Measurements from ENCODE around the gene POC1B.
A peak's percentile ranks its signal among the peaks of the same experiment; 100 is the strongest.

POC1B gene

DNA sequence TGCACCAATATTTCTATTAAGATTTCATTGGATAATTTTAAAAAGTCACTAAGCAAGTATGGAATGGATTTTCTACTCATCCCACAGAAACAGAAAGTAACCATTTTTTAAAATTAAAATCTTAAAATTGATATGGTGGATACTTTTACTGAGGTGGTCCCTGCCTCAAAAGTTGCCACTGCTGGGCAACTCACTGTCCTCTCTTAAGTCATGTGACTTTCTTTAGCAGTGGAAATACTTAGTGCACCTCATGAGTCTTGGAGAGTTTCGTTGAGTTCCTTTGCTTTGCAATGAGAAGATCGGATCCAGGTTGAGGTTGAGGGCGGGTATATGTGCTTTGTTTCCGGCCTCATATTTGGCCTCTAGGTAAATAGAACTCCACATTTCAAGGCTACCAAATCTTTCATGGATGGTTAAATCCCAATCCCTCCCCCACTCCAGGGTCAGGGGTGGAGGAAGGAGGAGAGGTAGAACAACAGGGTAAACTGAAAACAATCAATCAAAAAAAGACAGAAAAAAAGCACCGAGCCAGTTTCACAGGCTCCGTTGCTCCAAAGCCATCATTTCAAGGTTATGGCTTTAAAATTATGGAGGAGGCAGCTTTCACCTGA, 134.0 kb downstream of the POC1B start:
- Histone ChIP-seq H3K23ac (ENCODE audit: low read length) (no peak overlapping the region), H3K27me3 (ENCODE audit: insufficient read depth, low read length, poor library complexity) (no peaks in the 10 kb centered on the region), H3K27ac (ENCODE audit: low read depth, low read length) (no peak overlapping the region), H3K79me2 (ENCODE audit: control insufficient read depth, insufficient read depth, low read length) (no peaks in the 10 kb centered on the region), H4K8ac (ENCODE audit: low read depth, low read length) (no peak overlapping the region), H3K56ac (ENCODE audit: low read length) (no peak overlapping the region), H2BK5ac (ENCODE audit: low read length) (no peak overlapping the region), H3K4me2 (ENCODE audit: low read length) (no peak overlapping the region), H4K5ac (ENCODE audit: low read length) (no peak overlapping the region), H3K4ac (ENCODE audit: low read depth, low read length) (no peak overlapping the region), H3K4me3 (ENCODE audit: low read length) (no peak overlapping the region), H2AK5ac (ENCODE audit: low read length) (no peak overlapping the region), H3K36me3 (ENCODE audit: control insufficient read depth, insufficient read depth, low read length) (no peaks in the 10 kb centered on the region), H3K79me1 (ENCODE audit: low read length) (no peaks in the 10 kb centered on the region), H3K4me1 (ENCODE audit: control insufficient read depth, low read depth, low read length) (no peaks in the 10 kb centered on the region), H2BK120ac (ENCODE audit: low read depth, low read length) (no peak overlapping the region), H3K9ac (ENCODE audit: low read length) (no peak overlapping the region), H2BK15ac (replicated peaks; ENCODE audit: low read depth) (no peak overlapping the region), H3K18ac (ENCODE audit: low read length) (no peak overlapping the region)
- DNase-seq, result no peak
- WGBS (ENCODE audit: extremely low coverage, insufficient coverage, low lambda C conversion rate), result no CpG with 5 or more reads among the region's 6 CpGs

DNA sequence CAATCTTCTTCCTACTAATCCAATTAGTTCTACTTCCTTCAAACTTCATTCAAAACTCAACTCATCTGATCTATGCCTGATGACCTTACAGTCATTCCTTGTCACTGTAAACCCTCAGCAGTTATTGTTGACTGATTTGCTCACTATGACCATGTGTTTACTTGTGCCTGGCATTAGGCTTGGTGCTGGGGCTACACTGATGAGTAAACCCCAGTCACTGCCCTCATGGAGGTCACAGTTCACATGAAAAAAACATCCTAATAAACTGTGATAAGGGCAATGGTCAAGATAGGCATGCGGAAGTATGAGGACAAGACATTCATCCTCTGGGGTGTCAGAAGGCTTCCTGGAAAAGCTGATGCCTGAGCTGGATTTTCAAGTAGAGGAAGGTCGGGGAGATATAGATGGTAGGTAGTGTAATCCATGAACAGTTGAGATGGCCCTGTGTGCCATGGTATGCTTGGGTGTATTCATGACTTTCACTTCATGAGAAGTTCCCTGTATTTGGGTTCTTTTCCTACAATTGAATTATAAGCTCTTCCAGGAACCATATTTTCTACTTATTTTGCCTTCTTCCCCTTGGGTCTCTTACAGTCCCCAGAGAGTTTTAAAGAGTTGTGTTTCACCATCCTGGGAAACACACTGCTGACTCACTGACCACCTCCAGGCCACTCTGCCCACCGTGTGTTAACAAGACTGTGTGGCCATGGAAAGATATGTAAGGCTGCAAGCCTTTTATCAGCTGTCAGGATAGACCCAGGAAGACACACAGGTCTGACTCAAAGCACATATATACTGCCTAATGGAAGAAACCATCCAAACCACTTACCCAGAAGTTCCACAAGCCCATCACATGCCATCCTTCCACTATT, 134.8 kb downstream of the POC1B start:
- H3K9ac ChIP-seq (ENCODE audit: low read length), result no peak overlapping the region
- H4K8ac ChIP-seq (ENCODE audit: low read depth, low read length), result no peak overlapping the region
- no peak overlapping the region for H4K5ac ChIP-seq (ENCODE audit: low read length)
- no peak overlapping the region for H3K56ac ChIP-seq (ENCODE audit: low read length)
- H3K27me3 ChIP-seq (ENCODE audit: insufficient read depth, low read length, poor library complexity), result no peaks in the 10 kb centered on the region
- no peak overlapping the region for H3K18ac ChIP-seq (ENCODE audit: low read length)
- H3K27ac ChIP-seq (ENCODE audit: low read depth, low read length), result no peak overlapping the region
- H3K4ac ChIP-seq (ENCODE audit: low read depth, low read length), result no peak overlapping the region
- no peak overlapping the region for H3K4me3 ChIP-seq (ENCODE audit: low read length)
- no peak overlapping the region for H3K4me2 ChIP-seq (ENCODE audit: low read length)
- no peak for DNase-seq
- no peak overlapping the region for H3K23ac ChIP-seq (ENCODE audit: low read length)
- H3K79me1 ChIP-seq (ENCODE audit: low read length), result no peaks in the 10 kb centered on the region
- no peak overlapping the region for H2AK5ac ChIP-seq (ENCODE audit: low read length)
- no peak overlapping the region for H2BK120ac ChIP-seq (ENCODE audit: low read depth, low read length)
- no peaks in the 10 kb centered on the region for H3K79me2 ChIP-seq (ENCODE audit: control insufficient read depth, insufficient read depth, low read length)
- no peak overlapping the region for H2BK15ac ChIP-seq (replicated peaks; ENCODE audit: low read depth)
- no peaks in the 10 kb centered on the region for H3K36me3 ChIP-seq (ENCODE audit: control insufficient read depth, insufficient read depth, low read length)
- WGBS (ENCODE audit: extremely low coverage, insufficient coverage, low lambda C conversion rate), result no CpG with 5 or more reads among the region's 3 CpGs
- H2BK5ac ChIP-seq (ENCODE audit: low read length), result no peak overlapping the region
- H3K4me1 ChIP-seq (ENCODE audit: control insufficient read depth, low read depth, low read length), result peaks cover 4% of the 10 kb centered on the region

DNA sequence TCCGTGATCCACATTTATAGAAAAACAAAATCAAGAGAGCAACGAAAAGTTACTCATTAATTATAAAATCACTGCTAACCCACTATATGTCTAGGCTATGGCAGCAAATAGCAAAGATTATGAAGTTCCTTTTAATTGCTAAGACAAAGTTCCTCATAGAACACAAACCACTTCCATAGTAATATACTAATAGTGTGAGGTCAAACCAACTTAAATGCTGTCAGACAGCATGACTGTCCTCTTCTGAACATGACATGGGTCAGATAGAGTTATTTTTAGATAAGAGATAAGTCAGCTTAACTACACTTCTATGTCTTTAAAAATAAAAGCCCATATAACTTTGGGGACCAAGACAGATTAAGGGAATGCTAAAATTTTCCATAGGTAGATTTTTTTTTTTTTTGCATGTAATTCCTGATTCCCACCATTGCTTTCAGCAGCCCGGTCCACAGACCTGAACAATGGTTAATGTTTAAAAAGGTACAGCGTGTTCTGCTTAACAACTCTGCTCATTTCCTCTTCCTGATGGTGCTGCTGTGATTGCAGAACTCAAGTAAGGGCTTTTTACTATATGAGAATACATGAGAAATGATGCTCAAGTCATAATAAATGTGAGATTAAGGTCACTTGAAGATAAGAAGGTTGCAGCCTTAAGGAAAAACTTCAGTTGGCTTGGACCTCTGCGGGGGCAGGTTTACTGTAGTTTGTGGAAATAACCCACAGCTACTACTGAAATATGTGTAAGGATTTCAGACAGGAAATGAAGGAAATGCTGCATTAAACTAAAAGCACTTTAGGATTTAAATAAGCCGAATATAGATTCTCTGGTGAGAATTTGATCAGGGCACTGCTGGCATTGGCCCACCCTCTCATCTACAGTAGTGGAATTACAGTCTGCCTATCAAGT, 135.8 kb downstream of the POC1B start:
- H3K27ac ChIP-seq (ENCODE audit: low read depth, low read length), result no peak overlapping the region
- H2BK15ac ChIP-seq (replicated peaks; ENCODE audit: low read depth), result no peak overlapping the region

DNA sequence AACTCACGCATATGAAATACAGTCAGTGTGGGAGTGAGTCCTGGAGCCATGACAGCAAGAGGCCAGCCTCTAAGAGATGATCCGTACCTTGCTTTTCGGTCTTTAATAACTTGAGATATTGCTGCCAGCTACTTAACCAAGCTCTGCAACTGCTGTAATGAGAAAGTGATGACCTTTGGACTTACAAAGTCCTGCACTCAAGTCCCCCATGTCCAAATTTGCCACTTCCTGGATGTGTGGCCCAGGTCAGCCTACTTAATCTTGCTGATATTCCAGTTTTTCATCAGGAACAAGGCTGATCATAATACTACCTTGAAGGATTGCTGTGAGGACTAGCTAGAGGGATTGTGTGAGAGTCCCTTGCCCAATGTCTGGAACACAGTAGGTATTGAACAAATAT, 139.7 kb downstream of the POC1B start:
- Histone ChIP-seq H3K18ac (ENCODE audit: low read length) (peak overlapping the region; percentile 28), H2BK15ac (replicated peaks; ENCODE audit: low read depth) (peak overlapping the region; percentile 23), H4K8ac (ENCODE audit: low read depth, low read length) (no peak overlapping the region), H2AK5ac (ENCODE audit: low read length) (no peak overlapping the region), H3K9ac (ENCODE audit: low read length) (no peak overlapping the region), H3K79me2 (ENCODE audit: control insufficient read depth, insufficient read depth, low read length) (no peaks in the 10 kb centered on the region), H3K27ac (ENCODE audit: low read depth, low read length) (no peak overlapping the region), H4K5ac (ENCODE audit: low read length) (no peak overlapping the region), H3K4ac (ENCODE audit: low read depth, low read length) (peak overlapping the region; percentile 65), H3K4me1 (ENCODE audit: control insufficient read depth, low read depth, low read length) (peaks cover 4% of the 10 kb centered on the region), H3K27me3 (ENCODE audit: insufficient read depth, low read length, poor library complexity) (no peaks in the 10 kb centered on the region), H3K56ac (ENCODE audit: low read length) (no peak overlapping the region), H3K36me3 (ENCODE audit: control insufficient read depth, insufficient read depth, low read length) (no peaks in the 10 kb centered on the region), H2BK120ac (ENCODE audit: low read depth, low read length) (no peak overlapping the region), H2BK5ac (ENCODE audit: low read length) (no peak overlapping the region), H3K4me3 (ENCODE audit: low read length) (no peak overlapping the region), H3K23ac (ENCODE audit: low read length) (no peak overlapping the region), H3K79me1 (ENCODE audit: low read length) (no peaks in the 10 kb centered on the region), H3K4me2 (ENCODE audit: low read length) (no peak overlapping the region)
- DNase-seq, result no peak
- WGBS (ENCODE audit: extremely low coverage, insufficient coverage, low lambda C conversion rate), result no CpG with 5 or more reads among the region's 3 CpGs

More for the DNA sequence above, 135.8 kb downstream of the POC1B start:
- Histone ChIP-seq H3K79me1 (ENCODE audit: low read length) (no peaks in the 10 kb centered on the region), H2BK120ac (ENCODE audit: low read depth, low read length) (no peak overlapping the region), H3K56ac (ENCODE audit: low read length) (no peak overlapping the region), H3K18ac (ENCODE audit: low read length) (no peak overlapping the region), H3K36me3 (ENCODE audit: control insufficient read depth, insufficient read depth, low read length) (no peaks in the 10 kb centered on the region), H4K8ac (ENCODE audit: low read depth, low read length) (no peak overlapping the region), H3K4me3 (ENCODE audit: low read length) (no peak overlapping the region), H3K79me2 (ENCODE audit: control insufficient read depth, insufficient read depth, low read length) (no peaks in the 10 kb centered on the region), H3K23ac (ENCODE audit: low read length) (no peak overlapping the region), H2AK5ac (ENCODE audit: low read length) (no peak overlapping the region), H3K4me1 (ENCODE audit: control insufficient read depth, low read depth, low read length) (peaks cover 4% of the 10 kb centered on the region), H3K4me2 (ENCODE audit: low read length) (no peak overlapping the region), H3K9ac (ENCODE audit: low read length) (no peak overlapping the region), H4K5ac (ENCODE audit: low read length) (no peak overlapping the region), H2BK5ac (ENCODE audit: low read length) (no peak overlapping the region), H3K4ac (ENCODE audit: low read depth, low read length) (no peak overlapping the region), H3K27me3 (ENCODE audit: insufficient read depth, low read length, poor library complexity) (no peaks in the 10 kb centered on the region)
- no peak for DNase-seq
- no CpG with 5 or more reads among the region's 6 CpGs for WGBS (ENCODE audit: extremely low coverage, insufficient coverage, low lambda C conversion rate)

DNA sequence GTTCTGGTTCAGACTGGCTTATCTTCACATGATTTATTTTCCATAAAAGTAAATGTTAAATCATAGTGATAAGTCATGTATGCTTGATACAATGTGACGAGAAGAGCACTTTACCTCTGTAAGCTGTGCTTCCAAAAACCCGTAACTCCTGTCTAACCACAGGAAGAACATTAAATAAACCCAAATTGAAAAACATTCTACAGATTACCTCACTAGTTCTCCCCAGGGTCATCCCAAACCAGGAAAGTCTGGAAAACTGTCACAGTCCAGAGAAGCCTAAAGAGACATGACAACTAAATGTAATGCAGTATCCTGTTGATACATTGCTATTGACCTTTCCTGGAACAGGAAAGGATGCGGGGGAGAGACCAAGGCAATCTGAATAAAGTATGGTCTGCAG, 141.0 kb downstream of the POC1B start:
- Histone ChIP-seq H3K9ac (ENCODE audit: low read length) (no peak overlapping the region), H3K56ac (ENCODE audit: low read length) (no peak overlapping the region), H3K79me2 (ENCODE audit: control insufficient read depth, insufficient read depth, low read length) (no peaks in the 10 kb centered on the region), H3K36me3 (ENCODE audit: control insufficient read depth, insufficient read depth, low read length) (no peaks in the 10 kb centered on the region), H3K4me2 (ENCODE audit: low read length) (no peak overlapping the region), H3K27ac (ENCODE audit: low read depth, low read length) (no peak overlapping the region), H3K18ac (ENCODE audit: low read length) (no peak overlapping the region), H2BK5ac (ENCODE audit: low read length) (no peak overlapping the region), H3K23ac (ENCODE audit: low read length) (no peak overlapping the region), H4K5ac (ENCODE audit: low read length) (no peak overlapping the region), H2BK15ac (replicated peaks; ENCODE audit: low read depth) (no peak overlapping the region), H2AK5ac (ENCODE audit: low read length) (no peak overlapping the region), H3K27me3 (ENCODE audit: insufficient read depth, low read length, poor library complexity) (no peaks in the 10 kb centered on the region), H2BK120ac (ENCODE audit: low read depth, low read length) (no peak overlapping the region), H3K4me3 (ENCODE audit: low read length) (no peak overlapping the region), H3K79me1 (ENCODE audit: low read length) (no peaks in the 10 kb centered on the region), H3K4me1 (ENCODE audit: control insufficient read depth, low read depth, low read length) (peaks cover 4% of the 10 kb centered on the region), H3K4ac (ENCODE audit: low read depth, low read length) (no peak overlapping the region), H4K8ac (ENCODE audit: low read depth, low read length) (no peak overlapping the region)
- DNase-seq, result no peak
- WGBS (ENCODE audit: extremely low coverage, insufficient coverage, low lambda C conversion rate), result no CpG with 5 or more reads among the region's 3 CpGs
